Dedifferentiated amniotic fluid mesenchymal stem cell (primary cell): ENCODE measurements around the gene PREP.
"Not testable (repeated sequence)": the region's sequence is repeated elsewhere in the genome, so short reads cannot be mapped to it uniquely, and the experiment has no call there.

ENCODE experiments used
- DNase-seq: peaks from one replicate; pipeline ENCODE4 v3.0.0-alpha.2; 2016; ENCODE audit errors: extremely low spot score

Gene PREP

GRCh38 chr6:105270511-105270910, 132.4 kb downstream of the PREP start:
- DNase-seq: no peak

- DNase-seq: no peak
Observed at GRCh38 chr6:105269390-105269789, 133.5 kb downstream of the PREP start.

- no peak for DNase-seq
Observed at GRCh38 chr6:105263685-105264610, 138.9 kb downstream of the PREP start.

GRCh38 chr6:105259913-105260889, 142.7 kb downstream of the PREP start:
- no peak for DNase-seq

- DNase-seq: no peak
Observed at GRCh38 chr6:105258816-105259215, 144.1 kb downstream of the PREP start.

- no peak for DNase-seq
Observed at GRCh38 chr6:105257340-105257739, 145.5 kb downstream of the PREP start.

- DNase-seq: no peak
Observed at GRCh38 chr6:105256619-105257018, 146.3 kb downstream of the PREP start.

GRCh38 chr6:105253787-105254186, 149.1 kb downstream of the PREP start:
- DNase-seq: no peak

GRCh38 chr6:105251689-105252088, 151.2 kb downstream of the PREP start:
- DNase-seq: no peak

GRCh38 chr6:105250533-105250932, 152.3 kb downstream of the PREP start:
- DNase-seq: no peak

GRCh38 chr6:105243487-105243886, 159.4 kb downstream of the PREP start:
- DNase-seq: no peak

- no peak for DNase-seq
Observed at GRCh38 chr6:105235155-105235554, 167.7 kb downstream of the PREP start.

- DNase-seq: not testable (repeated sequence)
Observed at GRCh38 chr6:105231771-105232170, 171.1 kb downstream of the PREP start.
